ENCODE data around the gene SHANK1.
"Not testable (repeated sequence)": the region's sequence is repeated elsewhere in the genome, so short reads cannot be mapped to it uniquely, and the experiment has no call there.

SHANK1 gene

GRCh38 chr19:50719566-50719965 is at the start of gene SHANK1:
TSS of gene SHANK1 (minus strand) at chr19:50719802. CDS start at chr19:50716919, 2,883 bp downstream.
- DNase-seq = no peak

GRCh38 chr19:50768277-50768676 is 48.7 kb upstream of the SHANK1 start:
- DNase-seq = no peak

DNA sequence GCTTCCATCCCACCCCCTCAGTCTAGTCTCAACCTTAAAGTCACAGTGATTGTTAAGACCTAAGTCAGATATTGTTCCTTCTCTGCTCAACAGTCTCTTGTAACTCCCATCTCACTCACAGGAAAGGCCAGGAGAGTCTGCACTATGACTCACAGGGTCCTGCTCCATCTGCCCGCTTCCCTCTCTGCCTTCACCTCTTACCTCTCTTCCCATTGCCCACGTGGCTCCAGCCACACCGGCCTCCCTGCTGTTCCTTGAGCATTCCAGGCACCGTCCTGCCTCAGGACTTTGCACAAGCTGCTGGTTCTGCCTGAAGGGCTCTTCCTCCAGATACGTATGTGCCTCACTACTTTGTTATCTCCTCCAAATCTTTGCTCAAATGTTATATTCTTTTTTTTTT is 47.7 kb upstream of the SHANK1 start:
- DNase-seq = not testable (repeated sequence)

DNA sequence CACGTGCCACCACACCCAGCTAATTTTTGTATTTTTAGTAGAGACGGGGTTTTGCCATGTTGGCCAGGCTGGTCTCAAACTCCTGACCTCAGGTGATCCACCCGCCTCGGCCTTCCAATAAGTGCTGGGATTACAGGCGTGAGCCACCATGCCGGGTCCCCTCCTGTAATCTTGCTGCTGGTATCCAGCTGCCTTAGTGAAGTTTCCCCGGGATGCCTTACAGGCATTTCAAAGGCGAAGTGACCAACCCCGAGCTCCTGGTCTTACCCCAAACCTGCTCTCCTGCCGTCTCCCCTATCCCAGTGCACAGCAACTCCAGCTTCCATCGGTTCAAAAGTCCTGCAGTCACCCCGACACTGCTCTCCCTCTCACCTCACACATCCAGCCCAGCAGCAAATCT is 47.1 kb upstream of the SHANK1 start:
- not testable (repeated sequence) for DNase-seq

- no peak for DNase-seq
These were observed 44.8 kb upstream of the SHANK1 start for GRCh38 chr19:50764409-50764808.

DNA sequence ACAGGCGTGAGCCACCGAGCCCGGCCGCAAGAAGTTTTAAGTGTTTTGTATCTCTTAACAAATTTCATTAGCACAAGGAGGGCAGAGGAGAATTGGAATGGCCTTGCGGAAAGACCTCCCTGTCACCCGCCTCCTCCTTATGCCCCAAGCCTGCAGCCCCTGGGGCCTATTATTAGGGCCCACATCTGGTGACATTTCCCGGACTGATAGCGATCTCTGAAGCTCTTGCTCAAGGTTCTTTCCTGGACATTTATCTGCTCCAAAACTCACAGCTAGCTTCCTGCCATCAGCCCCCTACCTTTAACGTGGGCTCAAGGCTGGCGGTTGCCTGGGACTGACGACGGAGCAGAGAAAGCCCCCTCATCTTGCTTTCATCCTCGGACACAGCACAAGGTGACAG is 43.9 kb upstream of the SHANK1 start:
- DNase-seq = not testable (repeated sequence)

DNA sequence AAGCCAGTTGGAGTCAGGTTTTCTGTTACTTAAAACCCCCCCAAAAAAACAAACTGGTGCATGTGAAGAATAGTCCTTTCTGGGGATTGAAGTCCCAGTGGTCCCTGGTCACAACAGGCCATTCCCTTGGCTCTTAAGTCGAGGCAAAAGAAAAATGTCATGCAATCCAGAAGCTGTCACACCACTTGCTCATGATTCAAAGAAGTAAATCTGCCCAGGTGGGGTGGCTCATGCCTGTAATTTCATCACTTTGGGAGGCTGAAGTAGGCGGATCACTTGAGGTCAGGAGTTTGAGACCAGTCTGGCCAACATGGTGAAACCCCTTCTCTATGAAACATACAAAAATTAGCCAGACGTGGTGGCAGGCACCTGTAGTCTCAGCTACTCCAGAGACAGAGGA is 41.9 kb upstream of the SHANK1 start:
- DNase-seq = not testable (repeated sequence)

GRCh38 chr19:50759886-50760285 is 40.3 kb upstream of the SHANK1 start:
- no peak for DNase-seq

- DNase-seq = not testable (repeated sequence)
These were observed 39.5 kb upstream of the SHANK1 start for GRCh38 chr19:50759076-50759475.

GRCh38 chr19:50757624-50758023 is 38.0 kb upstream of the SHANK1 start:
- not testable (repeated sequence) for DNase-seq

GRCh38 chr19:50756244-50756643 is 36.6 kb upstream of the SHANK1 start:
- DNase-seq = not testable (repeated sequence)

DNA sequence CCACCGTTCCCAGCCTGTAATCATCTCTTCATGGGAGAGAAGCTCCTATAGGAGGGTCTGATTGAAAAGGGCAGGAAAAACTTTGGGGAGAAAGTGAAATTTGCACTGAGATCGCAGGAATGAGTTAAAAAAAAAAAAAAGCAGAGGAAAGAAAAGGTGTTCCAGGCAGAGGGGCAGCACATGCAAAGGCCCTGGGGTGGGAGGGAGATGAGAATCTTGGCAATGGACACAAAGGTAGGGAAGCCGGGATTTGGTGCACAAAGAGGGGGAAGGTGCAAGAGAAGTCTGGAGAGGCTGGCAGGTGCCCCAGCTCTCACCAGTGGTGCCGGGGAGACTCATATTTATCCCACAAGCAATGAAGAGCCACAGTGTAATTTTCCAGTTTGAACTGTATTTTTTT is 34.3 kb upstream of the SHANK1 start:
- DNase-seq = no peak

- no peak for DNase-seq
These were observed 30.4 kb upstream of the SHANK1 start for GRCh38 chr19:50750010-50750409.

- no peak for DNase-seq
These were observed 29.9 kb upstream of the SHANK1 start for GRCh38 chr19:50749490-50749889.

- DNase-seq = not testable (repeated sequence)
These were observed 27.5 kb upstream of the SHANK1 start for GRCh38 chr19:50747141-50747540.

- no peak for DNase-seq
These were observed 25.6 kb upstream of the SHANK1 start for GRCh38 chr19:50745221-50745620.

GRCh38 chr19:50743537-50743936 is 23.9 kb upstream of the SHANK1 start:
- DNase-seq = no peak

DNA sequence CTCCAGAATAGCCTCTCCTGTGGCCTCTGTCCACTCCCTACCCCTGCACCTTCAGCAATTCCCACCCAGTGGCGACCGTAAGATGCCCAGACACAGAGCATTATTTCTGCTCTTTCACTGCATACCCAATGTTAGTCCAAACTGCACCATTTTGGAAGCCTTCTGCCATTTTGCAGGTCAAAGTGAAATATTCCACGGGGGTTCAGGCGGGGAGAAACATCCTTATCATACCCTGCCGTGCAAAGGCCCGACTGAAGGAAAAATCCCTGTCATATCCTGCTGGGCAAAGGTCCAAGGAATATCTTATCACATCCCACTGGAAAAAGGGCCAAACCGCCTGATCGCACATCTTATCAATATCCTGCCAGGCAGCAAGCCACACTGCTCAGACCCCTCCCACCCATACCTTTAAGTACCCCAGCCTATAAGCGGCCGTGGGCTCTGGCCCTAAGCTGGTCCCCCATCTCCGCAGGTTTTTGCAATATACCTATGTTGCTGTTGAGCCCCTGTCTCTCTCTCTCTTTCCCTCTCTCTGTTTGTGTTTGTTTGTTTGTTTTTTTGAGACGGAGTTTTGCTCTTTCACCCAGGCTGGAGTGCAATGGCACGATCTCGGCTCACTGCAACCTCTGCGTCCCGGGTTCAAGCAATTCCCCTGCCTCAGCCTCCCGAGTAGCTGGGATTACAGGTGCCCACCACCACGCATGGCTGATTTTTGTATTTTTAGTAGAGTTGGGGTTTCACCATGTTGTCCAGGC is 21.8 kb upstream of the SHANK1 start:
- no peak for DNase-seq

DNA sequence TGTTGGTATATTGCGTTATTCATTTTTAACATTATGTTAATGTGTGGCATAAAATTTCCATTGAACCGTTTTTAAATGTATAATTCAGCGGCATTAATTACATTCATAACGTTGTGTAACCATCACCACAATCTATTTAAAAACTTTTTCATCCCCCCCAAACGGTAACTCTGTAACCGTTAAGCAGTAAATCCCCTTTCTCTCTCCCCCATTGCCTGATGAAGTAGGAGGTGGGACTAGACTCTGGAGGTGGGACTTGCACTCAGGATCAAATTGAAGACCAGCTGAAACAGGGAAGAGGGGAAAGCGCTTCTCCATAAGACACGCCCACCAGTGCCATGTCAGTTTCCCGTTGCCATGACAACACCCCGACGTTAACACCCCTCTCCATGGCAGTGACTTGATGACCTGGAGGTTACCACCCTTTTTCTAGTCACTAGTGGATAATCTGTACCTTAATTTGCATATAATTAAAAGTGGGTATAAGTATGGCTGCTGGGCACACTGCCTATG is 20.4 kb upstream of the SHANK1 start:
- DNase-seq = no peak

GRCh38 chr19:50739132-50739913 is 19.7 kb upstream of the SHANK1 start:
- DNase-seq = no peak

GRCh38 chr19:50736338-50736737 is 16.7 kb upstream of the SHANK1 start:
- no peak for DNase-seq

DNA sequence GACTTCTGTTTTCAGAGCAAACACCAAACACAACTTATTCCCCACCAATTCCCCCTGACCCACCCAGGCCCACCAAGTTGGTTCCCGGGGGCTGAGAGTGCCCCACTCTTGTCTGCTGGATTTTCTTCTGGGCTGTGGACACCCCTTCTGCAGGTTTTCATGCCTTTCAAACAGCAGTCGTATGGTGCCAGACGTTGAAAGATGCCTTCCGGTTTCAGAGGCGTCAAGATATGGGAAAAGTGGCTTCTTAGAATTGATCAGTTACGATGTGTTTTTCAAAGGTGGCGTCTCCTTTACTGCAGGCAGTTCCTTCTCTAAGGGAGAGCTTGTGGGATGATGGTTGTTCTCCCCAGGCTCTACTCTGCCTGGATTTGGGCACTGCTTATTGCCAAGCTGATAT is 16.3 kb upstream of the SHANK1 start:
- no peak for DNase-seq

GRCh38 chr19:50729894-50730293 is 10.3 kb upstream of the SHANK1 start:
- no peak for DNase-seq

Measured in NCI-H1417 treated with DMSO at 0.1 percent for 48 hours (cell line).